Duodenal mucosa (tissue), 2 donors: Measurements from ENCODE around the gene FMO1.
"Not testable (repeated sequence)": the region's sequence is repeated elsewhere in the genome, so short reads cannot be mapped to it uniquely, and the experiment has no call there.

Source experiments
- H3K27ac ChIP-seq: one replicate; pipeline ENCODE4 v1.7.0; 2013; ENCODE audit warnings: low read depth, low read length
- H3K27me3 ChIP-seq, 2 donors: one replicate each; pipeline ENCODE4 v1.7.0; 2013; ENCODE audit warnings: low read length in 2 of 2, control low read depth in 1 of 2; ENCODE audit not compliant: insufficient read depth in 2 of 2, control insufficient read depth in 1 of 2
- H3K36me3 ChIP-seq, 2 donors: one replicate each; pipeline ENCODE4 v1.7.0; 2013; ENCODE audit warnings: low read length in 2 of 2, control low read depth in 1 of 2; ENCODE audit not compliant: insufficient read depth in 2 of 2, control insufficient read depth in 1 of 2
- H3K4me1 ChIP-seq, 2 donors: one replicate each; pipeline ENCODE4 v1.7.0; 2013; ENCODE audit warnings: low read length in 2 of 2, control low read depth in 1 of 2; ENCODE audit not compliant: insufficient read depth in 2 of 2, control insufficient read depth in 1 of 2
- H3K4me3 ChIP-seq, 2 donors: one replicate each; pipeline ENCODE4 v1.7.0; 2013; ENCODE audit warnings: low read length in 2 of 2, low read depth in 1 of 2
- H3K9ac ChIP-seq, 2 donors: one replicate each; pipeline ENCODE4 v1.7.0; 2013; ENCODE audit warnings: low read length in 2 of 2, low read depth in 1 of 2
- H3K9me3 ChIP-seq, 2 donors: one replicate each; pipeline ENCODE4 v1.7.0; 2013; ENCODE audit warnings: low read length in 2 of 2, control low read depth in 1 of 2; ENCODE audit not compliant: control insufficient read depth in 1 of 2

FMO1 gene

GRCh38 chr1:171218661-171219060 lies 29.6 kb upstream of the FMO1 start:
- no peak overlapping the region for H3K27ac ChIP-seq
- H3K4me3 ChIP-seq: no peak overlapping the region

DNA sequence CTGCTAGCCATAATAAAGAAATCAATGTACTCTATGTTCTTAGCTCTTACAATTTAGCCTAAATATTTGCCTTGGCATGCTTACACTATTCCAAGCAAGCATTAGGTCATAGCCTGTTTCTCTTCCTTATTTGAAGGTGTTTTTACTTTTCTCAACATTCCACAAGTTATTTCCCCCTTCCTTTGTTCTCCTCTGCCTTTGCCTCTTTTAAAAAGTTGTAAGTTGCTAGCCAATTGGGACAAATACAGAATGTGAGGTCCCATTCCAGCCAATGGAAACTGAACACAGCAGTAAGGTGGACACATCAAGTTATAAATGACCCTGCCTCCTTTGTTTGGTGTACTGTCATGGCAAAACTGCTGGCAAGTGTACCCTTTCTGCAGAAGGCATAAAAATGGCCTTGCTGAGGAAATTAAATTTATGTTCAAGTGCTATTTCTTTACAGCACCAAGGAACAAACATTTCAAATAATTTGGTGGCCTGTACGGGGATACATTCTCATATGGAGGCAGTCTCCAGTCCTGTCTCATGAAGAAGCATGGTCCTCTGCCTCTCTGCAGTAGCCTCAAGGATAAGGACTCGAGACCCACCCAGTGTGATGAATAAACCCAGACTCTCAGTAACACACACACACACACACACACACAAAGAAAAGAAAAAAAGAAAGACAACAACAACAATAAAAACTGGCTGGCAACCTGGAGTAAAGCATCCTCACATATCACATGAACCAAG lies 28.8 kb upstream of the FMO1 start:
- Histone ChIP-seq H3K9ac (no peak overlapping the region), H3K27ac (no peak overlapping the region), H3K36me3 (no peaks in the 10 kb centered on the region), H3K4me1 (peaks cover 0 to 3% of the 10 kb centered on the region in 2 donors), H3K9me3 (no peaks in the 10 kb centered on the region), H3K27me3 (no peaks in the 10 kb centered on the region), H3K4me3 (no peak overlapping the region)

More at GRCh38 chr1:171218661-171219060, 29.6 kb upstream of the FMO1 start:
- Histone ChIP-seq H3K4me1 (peaks cover 0 to 3% of the 10 kb centered on the region in 2 donors), H3K36me3 (no peaks in the 10 kb centered on the region), H3K9ac (no peak overlapping the region), H3K9me3 (no peaks in the 10 kb centered on the region), H3K27me3 (no peaks in the 10 kb centered on the region)

DNA sequence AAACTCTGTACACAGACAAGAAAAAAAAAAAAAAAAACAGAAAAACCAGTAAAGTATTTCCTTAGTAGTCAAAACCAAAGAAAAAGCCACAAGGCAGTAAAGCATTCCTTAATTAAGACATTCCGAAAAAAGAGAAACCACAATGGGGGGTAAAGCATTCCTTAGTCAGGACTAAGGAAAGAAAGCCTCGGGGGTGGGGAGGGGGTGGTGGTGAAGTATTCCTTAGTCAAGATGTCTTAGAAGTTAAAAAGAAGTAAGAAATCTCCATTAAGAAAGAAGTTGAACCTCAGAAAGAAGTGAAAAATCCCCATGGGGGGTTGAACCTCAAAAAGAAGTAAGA lies 28.2 kb upstream of the FMO1 start:
- Histone ChIP-seq H3K4me1 (peaks cover 0 to 3% of the 10 kb centered on the region in 2 donors), H3K9me3 (no peaks in the 10 kb centered on the region), H3K27ac (no peak overlapping the region), H3K36me3 (no peaks in the 10 kb centered on the region), H3K27me3 (no peaks in the 10 kb centered on the region), H3K4me3 (no peak overlapping the region), H3K9ac (no peak overlapping the region)

DNA sequence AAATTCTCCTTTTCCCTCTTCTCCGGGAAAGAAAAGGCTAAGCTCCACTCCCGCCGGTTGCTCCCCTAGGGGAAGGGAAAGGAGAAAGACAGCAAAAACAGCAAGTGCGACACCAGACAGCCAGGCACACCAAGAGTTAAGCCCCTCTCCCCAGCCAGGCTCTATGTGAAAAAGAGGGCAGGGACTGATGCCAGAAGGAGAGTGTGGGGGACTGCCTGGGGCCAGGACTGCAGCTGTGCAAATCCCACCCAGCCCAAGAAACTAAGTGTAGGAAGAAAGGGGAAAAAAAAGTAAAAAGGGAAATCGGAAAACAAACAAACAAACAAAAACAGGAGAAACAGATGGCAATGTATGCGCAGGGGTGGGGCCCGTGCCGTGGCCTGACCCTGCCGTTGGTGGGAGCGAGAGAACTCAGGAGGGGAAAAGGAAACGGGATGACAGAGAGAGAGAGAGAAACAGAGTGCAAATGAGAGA lies 27.7 kb upstream of the FMO1 start:
- Histone ChIP-seq H3K4me1 (peaks cover 0 to 3% of the 10 kb centered on the region in 2 donors), H3K4me3 (no peak overlapping the region), H3K27ac (no peak overlapping the region), H3K27me3 (no peaks in the 10 kb centered on the region), H3K9ac (no peak overlapping the region), H3K36me3 (no peaks in the 10 kb centered on the region), H3K9me3 (no peaks in the 10 kb centered on the region)

DNA sequence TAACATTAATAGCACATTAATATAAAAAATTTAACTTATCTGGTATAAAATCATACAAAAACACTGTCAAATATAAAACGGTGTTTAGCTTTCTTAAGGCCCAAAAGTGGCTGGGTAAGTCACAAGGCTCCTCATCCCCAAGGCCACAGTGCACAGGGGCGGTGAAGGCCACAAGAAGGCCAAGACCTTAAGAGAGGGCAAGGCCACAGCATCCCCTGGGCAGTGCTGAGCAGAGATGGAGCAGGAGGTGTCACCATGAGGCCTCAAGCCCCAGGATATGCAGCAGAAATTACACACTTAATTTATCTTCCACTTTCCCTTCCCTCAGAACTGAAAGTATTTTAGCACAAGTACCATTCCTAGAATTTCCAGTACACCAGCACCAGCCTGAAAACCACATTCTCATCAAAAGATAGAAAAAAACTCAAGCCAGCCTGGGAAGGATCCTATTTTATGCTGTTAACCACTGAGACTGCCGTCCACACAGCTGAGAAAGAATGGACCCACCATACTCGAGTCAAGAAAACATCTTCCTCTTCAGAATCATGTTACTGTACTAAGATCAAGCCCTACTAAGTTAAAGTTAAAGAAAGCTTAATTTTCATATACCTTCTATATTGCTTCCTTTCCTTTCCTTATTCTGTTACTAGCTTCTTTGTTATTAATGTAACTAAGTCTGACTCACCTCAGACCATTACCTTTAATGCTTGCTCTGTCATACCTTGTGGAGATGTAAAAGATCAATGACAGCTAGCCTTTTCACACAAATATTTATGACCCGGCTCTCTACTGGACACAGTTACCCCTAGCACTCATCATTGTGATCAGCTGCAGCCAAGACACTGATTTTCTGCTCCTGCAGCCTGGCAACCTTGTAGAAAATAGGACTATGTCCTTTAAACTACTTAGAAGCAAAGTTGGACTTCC lies 26.4 kb upstream of the FMO1 start:
- H3K9me3 ChIP-seq: no peaks in the 10 kb centered on the region
- no peak overlapping the region for H3K9ac ChIP-seq
- peaks cover 0 to 3% of the 10 kb centered on the region in 2 donors for H3K4me1 ChIP-seq
- H3K4me3 ChIP-seq: no peak overlapping the region
- H3K27me3 ChIP-seq: no peaks in the 10 kb centered on the region
- H3K27ac ChIP-seq: no peak overlapping the region
- no peaks in the 10 kb centered on the region for H3K36me3 ChIP-seq

- Histone ChIP-seq H3K4me3 (no peak overlapping the region), H3K36me3 (no peaks in the 10 kb centered on the region), H3K4me1 (peaks cover 0 to 3% of the 10 kb centered on the region in 2 donors), H3K9me3 (no peaks in the 10 kb centered on the region), H3K9ac (no peak overlapping the region), H3K27me3 (no peaks in the 10 kb centered on the region), H3K27ac (no peak overlapping the region)
Measured at GRCh38 chr1:171222936-171223335, 25.4 kb upstream of the FMO1 start.

DNA sequence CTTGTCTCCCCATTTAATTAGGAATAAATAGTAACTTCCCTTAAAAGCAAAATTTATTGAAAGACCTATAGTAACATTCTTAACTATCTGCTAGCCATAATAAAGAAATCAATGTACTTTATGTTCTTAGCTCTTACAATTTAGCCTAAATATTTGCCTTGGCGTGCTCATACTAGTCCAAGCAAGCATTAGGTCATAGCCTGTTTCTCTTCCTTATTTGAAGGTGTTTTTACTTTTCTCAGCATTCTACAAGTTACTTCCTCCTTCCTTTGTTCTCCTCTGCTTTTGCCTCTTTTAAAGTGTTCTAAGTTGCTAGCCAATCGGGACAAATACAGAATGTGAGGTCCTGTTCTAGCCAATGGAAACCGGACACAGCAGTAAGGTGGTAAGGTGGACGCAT lies 24.0 kb upstream of the FMO1 start:
- H3K9ac ChIP-seq, H3K27me3 ChIP-seq, H3K4me1 ChIP-seq, H3K27ac ChIP-seq, H3K4me3 ChIP-seq, H3K9me3 ChIP-seq, H3K36me3 ChIP-seq: not testable (repeated sequence)

DNA sequence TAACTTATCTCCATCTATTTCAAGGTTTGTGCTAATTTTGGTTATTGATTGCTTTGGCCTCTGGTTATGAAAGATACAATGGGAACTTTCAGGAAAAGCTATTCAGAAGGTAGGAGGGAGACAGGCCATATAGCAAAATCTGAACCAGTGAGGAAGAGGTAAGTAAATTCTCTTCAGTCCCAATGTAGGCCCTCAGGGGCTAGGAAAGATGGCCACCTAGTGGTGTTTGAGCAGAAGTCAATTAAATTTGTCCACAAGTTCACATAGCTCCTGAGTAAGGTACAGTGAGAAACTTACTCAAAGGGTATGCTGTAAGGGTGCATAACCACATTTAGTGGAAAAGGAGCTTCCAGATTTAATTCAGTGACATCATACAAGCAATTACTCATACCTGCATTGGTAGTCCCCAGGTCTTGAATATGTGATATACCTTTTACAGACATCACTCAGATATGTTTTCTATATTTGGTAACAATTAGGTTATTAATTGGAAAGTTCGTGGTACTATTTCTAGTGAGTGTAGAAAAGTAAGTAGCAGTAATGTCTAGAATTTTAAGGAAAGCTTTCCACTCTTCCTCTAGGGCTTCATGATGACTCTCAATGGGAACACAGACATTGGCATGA lies 21.4 kb upstream of the FMO1 start:
- no peaks in the 10 kb centered on the region for H3K36me3 ChIP-seq
- H3K9ac ChIP-seq: no peak overlapping the region

GRCh38 chr1:171231326-171231725 lies 17.0 kb upstream of the FMO1 start:
- Histone ChIP-seq H3K4me1 (no peaks in the 10 kb centered on the region), H3K36me3 (no peaks in the 10 kb centered on the region), H3K9me3 (no peaks in the 10 kb centered on the region), H3K27me3 (no peaks in the 10 kb centered on the region), H3K9ac (no peak overlapping the region), H3K27ac (no peak overlapping the region), H3K4me3 (no peak overlapping the region)

More for the DNA sequence above, 21.4 kb upstream of the FMO1 start:
- Histone ChIP-seq H3K27me3 (no peaks in the 10 kb centered on the region), H3K27ac (no peak overlapping the region), H3K4me3 (no peak overlapping the region), H3K4me1 (no peaks in the 10 kb centered on the region), H3K9me3 (no peaks in the 10 kb centered on the region)

DNA sequence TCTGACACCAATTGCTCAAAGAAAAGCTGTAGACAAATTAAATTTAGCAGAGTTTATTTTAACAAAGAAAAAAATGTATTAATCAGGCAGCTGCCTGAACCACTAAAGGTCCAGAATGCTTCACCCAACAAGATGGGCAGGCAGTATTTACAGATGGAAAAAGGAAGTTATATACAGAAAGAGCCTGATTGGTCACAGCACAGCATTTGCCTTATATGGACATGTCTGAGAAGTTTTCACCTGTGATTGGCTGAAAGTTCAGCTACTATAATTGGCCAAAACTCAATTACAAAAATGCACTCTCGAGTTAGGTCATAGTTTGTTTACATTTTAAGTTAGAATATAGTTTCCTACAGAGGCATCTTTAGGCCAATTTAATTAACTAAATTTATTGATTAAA lies 15.1 kb upstream of the FMO1 start:
- no peak overlapping the region for H3K9ac ChIP-seq
- no peak overlapping the region for H3K27ac ChIP-seq
- H3K27me3 ChIP-seq: no peaks in the 10 kb centered on the region
- no peaks in the 10 kb centered on the region for H3K9me3 ChIP-seq
- H3K4me1 ChIP-seq: no peaks in the 10 kb centered on the region
- H3K4me3 ChIP-seq: no peak overlapping the region
- H3K36me3 ChIP-seq: no peaks in the 10 kb centered on the region
